Spleen (tissue), 7 donors: ENCODE results near the gene CTNNBL1.

Experiments
- POLR2A ChIP-seq, 3 donors: fragments of 450-650 bp; IDR thresholded peaks; one replicate each; pipeline ENCODE4 v1.5.1; 2017; ENCODE audit warnings: antibody characterized with exemption in 3 of 3, mild to moderate bottlenecking in 1 of 3
- POLR2AphosphoS5 ChIP-seq, 3 donors: sonication (generic); formaldehyde crosslinking; IDR thresholded peaks; one replicate each; pipeline ENCODE4 v1.5.1; 2017; ENCODE audit warnings: antibody characterized with exemption in 3 of 3
- TF ChIP-seq, protein P1 (sequence below), 11 experiments: fragments of 200-600 bp in 7 of 11; fragments of 450-650 bp in 4 of 11; sonication (generic) in 4 of 11; IDR thresholded peaks in 8 of 11; conservative IDR thresholded peaks in 3 of 11; 1 replicate in 7 of 11; 2 replicates in 4 of 11; pipeline versions ENCODE4 v1.4.0 to v1.8.0; 2016 to 2021; ENCODE audit warnings: antibody characterized with exemption in 11 of 11, inconsistent platforms in 4 of 11, mild to moderate bottlenecking in 1 of 11
- donor health status: DM: no; HTN: no; CAD: no; lungs with moderate emphysema.
- donor health status: DM: no; HTN: no; CAD: no.
- donor health status: DM: no; HTN: no; CAD: no.

GRCh38 chr20:37734228-37734985 lies 40.6 kb downstream of the CTNNBL1 start:
- TF ChIP-seq, protein P1, sequence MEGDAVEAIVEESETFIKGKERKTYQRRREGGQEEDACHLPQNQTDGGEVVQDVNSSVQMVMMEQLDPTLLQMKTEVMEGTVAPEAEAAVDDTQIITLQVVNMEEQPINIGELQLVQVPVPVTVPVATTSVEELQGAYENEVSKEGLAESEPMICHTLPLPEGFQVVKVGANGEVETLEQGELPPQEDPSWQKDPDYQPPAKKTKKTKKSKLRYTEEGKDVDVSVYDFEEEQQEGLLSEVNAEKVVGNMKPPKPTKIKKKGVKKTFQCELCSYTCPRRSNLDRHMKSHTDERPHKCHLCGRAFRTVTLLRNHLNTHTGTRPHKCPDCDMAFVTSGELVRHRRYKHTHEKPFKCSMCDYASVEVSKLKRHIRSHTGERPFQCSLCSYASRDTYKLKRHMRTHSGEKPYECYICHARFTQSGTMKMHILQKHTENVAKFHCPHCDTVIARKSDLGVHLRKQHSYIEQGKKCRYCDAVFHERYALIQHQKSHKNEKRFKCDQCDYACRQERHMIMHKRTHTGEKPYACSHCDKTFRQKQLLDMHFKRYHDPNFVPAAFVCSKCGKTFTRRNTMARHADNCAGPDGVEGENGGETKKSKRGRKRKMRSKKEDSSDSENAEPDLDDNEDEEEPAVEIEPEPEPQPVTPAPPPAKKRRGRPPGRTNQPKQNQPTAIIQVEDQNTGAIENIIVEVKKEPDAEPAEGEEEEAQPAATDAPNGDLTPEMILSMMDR (IDR thresholded peaks at IDR 0.05 in 8 of 11, conservative IDR thresholded peaks at IDR 0.05 in 3 of 11), result no peak
- TF ChIP-seq POLR2A (IDR thresholded peaks at IDR 0.05) (no peak), POLR2AphosphoS5 (IDR thresholded peaks at IDR 0.05) (no peak)
